HG03457 (cell line): ENCODE measurements around the gene FADS2.

Source experiments
- ATAC-seq: cut with Tn5 transposase; IDR thresholded peaks from one replicate; pipeline ENCODE4 v1.9.1; 2021; ENCODE audit warnings: moderate number of reproducible peaks; ENCODE audit not compliant: unreplicated experiment

FADS2 gene

DNA sequence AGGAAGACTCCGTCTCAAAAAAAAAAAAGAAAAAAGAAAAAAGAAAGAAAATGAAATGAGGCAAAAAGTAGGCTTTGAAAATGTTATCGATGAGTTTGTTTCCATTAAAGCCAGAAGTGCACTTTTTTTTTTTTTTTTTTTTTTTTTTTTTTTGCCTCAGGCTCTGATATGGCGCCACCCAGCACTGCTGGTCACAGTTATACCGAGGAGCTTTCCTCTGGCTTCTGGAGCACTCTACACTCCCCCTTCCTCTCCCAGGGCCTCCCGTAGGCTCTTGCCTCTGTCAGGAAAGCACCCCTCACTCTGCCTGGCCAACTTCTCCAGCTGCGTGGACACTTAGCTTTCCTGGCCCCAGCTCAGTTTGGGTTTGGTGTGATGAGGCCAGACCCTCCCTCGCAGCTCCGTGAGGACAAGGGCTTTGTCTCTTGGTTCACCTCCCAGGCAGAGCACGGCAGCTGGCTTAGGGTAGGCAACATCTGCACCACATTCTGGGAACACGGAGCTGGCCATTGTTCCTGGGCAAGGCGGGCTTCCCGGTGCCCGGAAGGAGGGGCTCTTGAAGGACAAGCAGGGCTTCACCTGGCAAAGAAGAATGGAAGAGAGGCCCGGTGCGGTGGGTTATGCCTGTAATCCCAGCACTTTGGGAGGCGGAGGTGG lies 16.9 kb downstream of the FADS2 start:
- no peak for ATAC-seq

DNA sequence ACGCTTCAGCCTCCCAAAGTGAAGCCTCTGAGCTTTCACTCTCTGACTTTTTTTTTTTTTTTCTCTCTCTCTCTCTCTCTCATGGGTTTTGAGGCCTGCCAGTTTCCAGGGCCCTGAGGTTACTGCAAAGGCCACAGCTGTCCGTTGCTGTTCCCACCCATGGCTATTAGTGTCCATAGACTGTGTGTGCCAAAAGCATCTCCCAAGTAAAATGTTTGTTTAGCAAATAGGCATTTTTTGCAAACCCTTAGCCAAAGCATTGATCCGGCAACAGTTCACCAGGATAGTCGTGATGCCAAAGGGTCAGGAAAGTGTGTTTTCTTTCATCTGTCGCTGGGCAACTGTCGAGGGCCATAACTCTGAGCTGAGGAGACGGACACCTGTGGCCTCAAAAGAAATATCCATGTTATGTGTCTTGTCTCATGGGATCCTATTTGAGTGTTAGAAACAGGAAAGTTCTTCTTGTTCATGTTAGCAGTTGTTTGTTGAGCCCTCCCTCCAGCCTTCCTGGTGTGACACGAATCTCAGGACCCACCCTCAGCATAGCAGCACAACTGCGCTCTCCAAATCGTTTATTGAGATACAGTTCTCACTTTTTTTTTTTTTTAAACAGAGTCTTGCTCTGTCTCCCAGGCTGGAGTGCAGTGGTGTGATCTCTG lies 18.4 kb downstream of the FADS2 start:
- no peak for ATAC-seq

DNA sequence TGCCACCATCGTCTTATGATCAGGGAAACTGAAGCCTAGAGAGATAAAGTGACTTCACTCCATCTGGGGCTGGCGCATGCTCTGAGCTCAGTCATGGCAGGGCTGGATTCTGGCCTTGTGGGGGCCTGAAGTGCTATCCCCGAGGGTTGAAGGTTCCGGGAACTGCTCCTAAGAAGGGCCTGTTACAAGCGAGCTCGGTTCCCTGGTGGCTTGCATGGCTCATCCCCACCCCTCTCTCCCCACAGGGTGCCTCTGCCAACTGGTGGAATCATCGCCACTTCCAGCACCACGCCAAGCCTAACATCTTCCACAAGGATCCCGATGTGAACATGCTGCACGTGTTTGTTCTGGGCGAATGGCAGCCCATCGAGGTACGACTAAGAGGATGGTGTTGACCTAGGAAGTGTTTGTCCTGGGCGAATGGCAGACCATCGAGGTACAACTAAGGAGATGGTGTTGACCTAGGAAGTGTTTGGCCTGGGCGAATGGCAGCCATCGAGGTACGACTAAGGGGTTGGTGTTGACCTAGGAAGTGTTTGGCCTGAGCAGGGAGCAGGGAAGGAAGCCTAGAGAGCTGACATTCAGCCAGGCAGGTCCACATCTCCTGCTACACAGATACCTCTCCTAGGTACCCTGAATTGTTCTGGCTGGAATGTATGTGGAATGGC lies 19.9 kb downstream of the FADS2 start:
- no peak for ATAC-seq

DNA sequence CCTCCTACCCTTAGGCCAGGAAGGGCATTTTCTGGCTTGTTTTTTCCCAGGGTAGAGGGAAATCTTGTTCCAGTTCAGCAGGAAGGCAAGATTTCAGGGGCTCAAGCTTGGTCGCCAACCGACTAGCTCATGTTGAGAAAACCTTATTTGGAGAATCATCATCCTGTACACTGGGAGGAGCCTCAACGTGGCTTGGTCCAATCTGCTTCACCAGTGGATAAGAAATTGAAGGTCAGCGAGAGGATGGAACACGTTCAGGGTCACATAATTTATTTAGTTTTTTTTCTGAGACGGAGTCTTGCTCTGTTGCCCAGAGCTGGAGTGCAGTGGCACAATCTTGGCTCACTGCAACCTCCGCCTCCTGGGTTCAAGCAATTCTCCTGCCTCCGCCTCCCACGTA lies 20.5 kb downstream of the FADS2 start:
- ATAC-seq, result no peak

DNA sequence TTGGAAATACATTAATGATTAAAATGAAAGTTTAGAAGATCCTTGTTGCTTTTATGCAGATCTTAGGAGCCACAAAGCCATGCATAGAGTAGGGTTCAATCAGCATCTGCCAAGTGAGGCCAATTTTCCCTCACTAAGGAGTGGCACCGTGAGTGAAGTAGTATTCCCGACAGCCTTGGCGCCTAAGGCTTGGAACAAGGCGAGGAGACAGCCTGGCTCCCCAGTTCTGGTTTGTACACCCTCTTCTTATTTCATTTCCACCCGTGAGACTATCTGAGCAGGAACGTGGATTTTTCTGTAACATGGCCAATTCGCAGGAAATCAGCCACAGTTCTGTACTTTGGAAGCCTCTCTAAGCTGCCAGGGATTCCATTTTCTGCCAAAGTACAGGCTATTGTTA lies 22.6 kb downstream of the FADS2 start:
- no peak for ATAC-seq

DNA sequence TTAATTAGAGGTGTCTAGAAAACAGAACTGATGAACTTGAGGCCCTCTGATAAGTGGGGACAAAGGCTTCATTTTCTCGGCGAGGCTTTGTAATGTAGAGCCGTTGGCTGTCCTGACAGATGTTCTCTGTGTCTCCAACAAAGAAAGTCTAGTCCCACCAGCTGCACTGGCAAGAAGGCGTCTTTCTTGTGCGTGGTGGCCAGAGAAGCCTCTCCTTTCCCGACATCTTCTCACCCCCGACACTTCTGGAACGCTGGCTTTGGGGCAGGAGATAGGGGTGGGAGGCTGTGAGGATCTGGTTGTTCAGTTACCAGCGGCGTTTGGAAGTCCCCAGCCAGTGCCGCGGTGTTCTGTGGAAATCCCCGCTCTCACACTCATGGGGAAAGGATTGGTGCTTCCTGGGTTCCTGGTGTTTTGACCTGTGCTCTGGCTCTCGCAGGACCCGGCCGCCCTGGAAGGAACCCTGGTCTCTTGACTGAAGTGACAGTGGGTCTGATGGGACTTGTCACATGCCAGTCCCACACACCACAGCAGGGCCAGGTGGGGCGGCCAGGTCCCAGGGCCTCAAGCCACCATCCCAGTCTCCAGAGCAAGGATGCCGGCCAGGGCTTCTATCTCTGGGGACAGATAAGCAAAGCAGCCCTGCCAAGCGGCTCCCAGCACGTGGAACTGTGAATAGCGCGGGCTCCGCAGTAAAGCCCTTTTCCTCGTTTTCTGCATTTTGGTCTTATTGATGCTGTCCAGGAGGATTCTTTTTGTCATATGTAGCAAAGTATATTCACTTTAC lies 23.2 kb downstream of the FADS2 start:
- no peak for ATAC-seq

DNA sequence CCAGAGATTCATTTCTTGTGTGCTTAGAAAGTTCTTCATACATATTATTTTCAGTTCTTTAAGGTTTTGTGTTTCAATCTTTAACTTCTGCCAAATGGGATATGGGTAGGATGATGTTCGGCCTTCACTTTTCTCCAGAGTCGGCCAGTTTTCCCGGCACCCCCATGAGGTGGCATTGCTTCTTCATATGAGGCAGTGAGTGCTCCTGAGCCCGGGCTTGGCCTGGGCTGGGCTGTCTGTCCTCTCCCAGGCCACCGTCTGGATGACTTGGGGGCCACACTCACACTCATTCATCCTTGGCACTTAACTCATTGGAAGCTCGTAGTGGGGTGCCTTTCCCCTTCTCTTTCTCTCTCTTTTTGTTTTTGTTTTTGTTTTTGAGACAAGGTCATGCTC lies 23.8 kb downstream of the FADS2 start:
- ATAC-seq, result no peak

DNA sequence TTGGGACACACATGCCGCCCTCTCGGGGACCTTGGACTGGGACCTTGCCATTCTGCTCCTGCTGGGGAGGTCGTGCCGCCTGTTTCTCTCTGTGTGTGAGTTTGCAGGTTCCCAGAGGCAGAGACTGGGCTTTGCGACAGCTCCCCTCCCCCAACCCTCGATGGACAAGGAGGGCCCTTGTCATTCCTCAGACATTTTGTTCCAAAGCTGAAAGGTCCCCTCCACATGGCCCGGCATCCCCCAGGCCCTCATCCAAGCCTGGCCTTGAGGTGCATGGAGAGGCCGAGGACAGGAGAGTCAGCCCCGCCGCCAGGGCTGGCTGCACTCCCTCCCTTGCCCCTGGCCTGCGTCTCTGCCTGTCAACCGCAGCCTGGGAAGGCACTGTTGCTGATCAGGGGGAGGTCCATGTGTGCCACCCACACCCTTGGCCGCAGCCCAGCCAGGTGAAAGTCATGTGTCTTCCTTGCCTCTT lies 25.6 kb downstream of the FADS2 start:
- ATAC-seq, result no peak

DNA sequence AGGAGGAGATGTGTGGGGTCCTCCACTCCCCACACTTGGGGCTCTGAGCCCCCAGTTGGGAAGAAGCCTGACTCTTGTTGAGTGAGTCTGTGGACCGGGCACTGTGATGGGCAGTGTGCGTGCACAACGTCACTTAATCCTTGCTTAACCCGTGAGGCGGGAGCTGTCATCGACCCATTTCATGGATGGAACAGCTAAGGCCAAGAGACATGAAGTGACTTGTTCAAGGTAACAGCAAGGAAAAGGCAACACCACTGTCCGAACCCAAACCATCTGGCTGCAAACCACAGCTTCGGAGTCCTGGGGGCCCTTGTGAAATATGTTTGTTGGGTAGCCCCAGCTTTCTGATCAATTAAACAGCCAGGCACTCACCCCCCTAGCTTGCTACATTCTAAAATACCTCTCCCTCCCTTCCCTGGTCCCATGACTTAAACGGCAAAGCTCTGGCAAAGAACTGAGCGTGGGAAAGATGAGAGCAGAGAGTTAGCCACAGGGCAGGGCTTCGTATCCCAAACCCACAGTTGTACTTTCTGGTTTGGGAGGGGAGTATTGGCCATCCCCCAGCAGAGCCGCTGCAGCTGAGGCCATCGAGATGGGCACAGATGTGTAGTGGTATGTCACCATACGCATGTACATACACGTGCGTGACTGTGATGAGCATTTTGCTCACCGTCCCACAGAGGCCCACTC lies 26.3 kb downstream of the FADS2 start:
- ATAC-seq, result no peak

DNA sequence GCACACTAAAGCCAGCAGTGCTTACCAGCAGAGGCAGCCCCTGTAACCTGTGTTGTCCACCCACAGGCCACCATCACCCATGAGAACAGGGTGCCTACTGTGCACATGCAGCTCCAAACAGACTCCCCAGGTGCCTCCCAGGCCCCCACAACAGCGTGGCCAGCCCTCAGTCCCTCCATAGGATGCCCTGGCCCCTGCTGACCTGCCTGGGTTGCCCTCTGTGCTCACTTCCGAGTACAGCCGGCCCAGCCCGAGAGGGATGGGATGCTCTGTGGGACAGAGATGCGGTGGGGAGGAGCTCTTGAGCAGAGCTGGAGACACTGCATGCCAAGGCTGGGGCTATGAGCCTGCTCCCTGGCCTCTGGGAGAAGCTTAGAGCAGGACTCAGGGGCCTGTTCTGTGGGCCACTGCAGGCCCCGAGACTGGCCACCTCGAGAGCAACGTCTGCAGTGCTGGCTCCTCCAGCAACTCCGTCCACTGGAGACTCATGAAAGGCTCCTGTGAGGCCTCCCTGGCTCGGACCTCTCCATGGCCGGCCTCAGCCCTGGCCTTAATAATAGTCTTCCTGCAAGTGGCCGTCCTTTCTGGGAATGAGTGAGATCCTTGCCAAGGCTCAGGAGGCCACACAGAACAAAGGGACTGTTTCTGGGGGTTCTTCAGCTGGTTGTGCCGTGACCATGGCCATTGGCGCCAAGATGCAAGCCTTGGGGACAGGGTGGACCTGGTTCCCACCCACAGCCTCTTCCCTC lies 27.0 kb downstream of the FADS2 start:
- ATAC-seq, result no peak

DNA sequence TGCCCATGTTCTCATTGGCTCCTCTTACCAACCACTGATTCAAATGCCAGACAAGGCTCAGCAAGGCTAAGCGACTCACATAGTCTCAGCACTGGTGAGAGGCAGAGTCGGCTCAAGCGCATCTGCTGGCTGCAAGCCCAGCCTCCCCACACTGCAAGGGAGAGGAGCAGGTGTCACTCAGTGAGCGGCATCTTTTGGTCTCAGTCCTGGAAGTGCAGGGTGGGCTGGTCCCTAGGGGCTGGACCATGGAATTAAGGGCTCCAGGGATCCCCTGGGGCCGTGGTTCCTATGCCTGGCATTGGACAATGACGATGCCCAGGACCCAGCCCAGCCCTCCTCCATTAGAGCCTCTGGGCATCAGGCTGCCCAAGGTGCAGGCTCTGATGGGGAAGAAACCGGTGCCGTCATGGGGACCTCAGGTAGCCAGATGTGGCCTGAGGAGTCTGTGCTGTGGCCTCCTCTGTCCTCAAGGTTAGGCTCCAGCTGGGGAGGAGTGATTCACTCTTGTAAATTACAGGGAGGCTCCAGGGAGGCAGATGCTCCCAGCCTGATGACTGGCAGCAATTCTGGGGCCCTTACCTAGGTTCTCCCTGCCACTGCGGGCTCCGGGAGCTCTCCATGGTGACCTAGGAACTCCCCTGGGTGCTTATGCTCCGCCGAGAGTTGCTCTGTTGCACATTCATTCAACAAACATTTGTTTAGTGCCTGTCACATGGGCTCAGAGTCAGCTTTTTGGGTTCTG lies 28.0 kb downstream of the FADS2 start:
- ATAC-seq, result no peak

DNA sequence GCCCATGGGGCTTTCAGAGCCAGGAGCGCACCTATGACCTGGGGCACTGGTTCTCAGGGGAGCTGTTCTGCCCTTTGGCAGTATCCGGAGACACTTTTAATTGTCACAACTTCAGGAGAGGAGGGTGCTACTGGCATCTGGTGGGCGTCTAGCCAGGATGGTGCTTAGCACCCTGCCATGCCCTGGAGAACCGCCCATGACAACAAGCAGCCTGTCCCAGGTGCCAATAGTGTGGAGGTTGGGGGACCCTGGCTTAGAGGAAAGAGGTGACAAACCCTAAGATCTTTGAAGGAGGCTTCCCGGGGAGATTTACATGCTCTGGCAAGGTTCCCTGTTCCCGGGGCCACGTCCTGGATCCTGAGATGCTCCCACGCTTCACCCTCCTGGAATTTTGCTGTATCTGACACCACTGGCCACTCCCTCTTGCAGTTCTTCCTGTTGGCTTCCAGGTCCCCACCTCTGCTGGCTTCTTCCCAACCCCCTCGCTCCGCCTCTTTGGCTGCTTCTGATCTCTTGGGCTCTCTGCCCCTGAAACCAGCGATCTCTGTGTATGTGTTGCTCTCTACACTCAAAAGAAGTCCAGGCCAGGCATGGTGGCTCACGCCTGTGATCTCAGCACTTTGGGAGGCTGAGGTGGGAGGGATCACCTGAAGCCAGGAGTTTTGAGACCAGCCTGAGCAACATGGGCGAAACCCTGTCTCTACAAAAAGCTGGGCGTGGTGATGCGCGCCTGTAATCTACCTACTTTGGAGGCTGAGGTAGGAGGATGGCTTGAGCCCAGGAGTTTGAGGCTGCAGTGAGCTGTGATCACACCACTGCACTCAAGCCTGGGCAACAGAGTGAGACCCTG lies 32.2 kb downstream of the FADS2 start:
- no peak for ATAC-seq

DNA sequence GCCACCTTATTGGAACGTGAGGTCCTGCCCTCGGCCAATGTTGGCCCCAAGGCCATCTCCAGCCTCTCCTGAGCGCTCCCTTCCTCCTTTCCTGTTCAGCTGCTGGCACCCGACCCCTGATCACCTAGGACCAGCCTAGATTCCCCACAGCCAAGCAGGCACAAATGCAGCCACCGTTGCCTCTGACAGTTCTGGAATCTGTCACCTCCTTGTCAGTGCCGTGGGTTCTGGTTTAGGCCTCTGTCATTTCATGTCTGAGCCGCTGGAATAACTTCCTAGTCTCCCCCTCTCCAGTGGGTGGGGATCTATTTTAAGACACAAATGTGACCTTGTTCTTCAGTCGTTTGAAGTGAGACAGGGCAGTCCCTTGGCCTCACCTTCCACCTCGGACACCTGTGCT lies 33.5 kb downstream of the FADS2 start:
- no peak for ATAC-seq

DNA sequence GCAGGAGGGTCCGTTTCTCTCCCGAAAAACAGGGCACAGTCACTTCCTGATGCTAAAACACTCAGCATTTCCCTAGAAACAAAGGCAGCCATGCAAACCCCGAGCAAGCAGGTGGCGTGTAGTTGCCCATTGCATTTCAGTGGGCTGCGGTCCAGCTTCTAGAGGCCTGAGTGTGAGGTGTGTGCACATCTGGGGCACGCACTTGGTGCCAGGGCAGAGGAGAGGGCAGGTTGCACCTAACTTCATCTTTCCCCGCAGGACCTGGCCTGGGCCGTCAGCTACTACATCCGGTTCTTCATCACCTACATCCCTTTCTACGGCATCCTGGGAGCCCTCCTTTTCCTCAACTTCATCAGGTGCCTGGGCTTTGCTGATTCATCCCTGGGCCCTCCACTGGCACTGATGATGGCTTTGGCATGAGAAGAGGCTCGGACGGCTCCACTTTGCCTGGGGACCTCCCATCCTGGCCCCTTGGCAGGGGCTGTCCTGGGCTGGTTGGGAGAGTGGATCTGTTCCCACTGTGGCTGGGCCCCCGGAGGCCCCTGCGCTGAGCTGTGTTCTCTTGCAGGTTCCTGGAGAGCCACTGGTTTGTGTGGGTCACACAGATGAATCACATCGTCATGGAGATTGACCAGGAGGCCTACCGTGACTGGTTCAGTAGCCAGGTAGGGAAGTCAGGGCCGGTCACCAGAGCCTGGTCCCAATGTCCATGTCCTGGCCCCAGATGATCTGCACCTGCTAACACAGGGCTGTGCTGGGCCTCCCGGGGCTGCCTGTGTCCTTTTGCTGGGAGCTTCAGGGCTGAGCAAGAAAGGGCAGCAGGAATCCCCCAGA lies 34.8 kb downstream of the FADS2 start:
- ATAC-seq, result no peak

DNA sequence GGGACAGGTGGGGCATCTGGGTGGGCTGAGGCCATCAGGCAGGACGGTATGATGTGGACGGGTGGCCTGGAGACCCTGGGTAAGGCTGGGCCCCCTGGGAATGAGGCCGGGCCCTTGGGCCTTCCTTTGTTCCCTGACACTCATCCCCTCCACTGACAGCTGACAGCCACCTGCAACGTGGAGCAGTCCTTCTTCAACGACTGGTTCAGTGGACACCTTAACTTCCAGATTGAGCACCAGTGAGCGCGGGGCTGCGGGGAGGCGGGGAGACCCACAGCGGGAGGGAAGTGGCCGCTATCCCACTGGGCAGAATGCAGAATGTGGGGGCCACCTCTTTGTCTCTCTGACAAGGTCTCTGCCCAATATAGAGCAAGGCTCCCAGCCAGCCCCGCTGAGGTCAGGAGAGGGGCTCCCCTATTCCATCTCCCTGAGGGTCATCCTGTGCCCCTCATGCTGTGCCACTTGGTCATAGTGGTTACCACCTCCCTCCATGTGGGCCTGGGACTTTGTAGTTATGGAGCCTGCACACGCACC lies 35.5 kb downstream of the FADS2 start:
- no peak for ATAC-seq

DNA sequence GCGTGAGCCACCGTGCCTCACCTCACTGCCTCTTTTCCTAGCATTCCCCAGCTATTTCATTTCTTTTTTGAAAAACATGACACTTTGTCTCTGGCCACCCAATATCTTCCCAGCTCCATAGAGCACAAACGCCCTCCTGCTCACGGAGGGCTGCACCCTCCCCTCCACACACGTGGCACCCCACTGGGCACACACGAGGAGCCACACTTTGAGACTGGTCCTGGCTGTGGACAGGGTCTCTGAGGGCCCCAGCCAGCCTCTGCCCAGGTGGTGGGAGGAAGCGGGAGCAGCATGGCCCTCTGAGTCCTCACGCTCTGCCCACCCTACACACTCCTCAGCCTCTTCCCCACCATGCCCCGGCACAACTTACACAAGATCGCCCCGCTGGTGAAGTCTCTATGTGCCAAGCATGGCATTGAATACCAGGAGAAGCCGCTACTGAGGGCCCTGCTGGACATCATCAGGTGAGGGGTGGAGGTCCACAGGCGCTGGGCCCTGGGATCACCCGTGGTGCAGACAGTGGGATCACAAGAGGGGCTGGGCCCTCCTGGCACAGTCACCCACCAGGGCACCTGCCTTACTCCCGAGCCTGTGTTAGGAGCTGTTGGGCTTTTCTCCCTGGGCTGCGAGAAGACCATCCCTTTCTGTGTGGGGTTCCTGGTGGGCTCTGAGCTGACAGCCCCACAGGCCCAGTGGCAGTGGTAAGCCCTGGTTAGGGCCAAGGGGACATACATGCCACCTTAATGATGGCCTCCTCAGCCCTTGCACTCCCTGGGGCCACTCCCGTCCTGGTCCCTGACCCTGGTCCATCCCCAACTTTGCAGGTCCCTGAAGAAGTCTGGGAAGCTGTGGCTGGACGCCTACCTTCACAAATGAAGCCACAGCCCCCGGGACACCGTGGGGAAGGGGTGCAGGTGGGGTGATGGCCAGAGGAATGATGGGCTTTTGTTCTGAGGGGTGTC lies 37.0 kb downstream of the FADS2 start:
- ATAC-seq, result no peak
